Glutamatergic neuron (in vitro differentiated cells): Measurements from ENCODE around the gene EFNA4. TPM values are rescaled to one million over a fixed set of nuclear protein-coding genes. Genes with fewer than 3 reads are reported as not detected.
"Not testable (repeated sequence)": the region's sequence is repeated elsewhere in the genome, so short reads cannot be mapped to it uniquely, and the experiment has no call there.

Experiments used
- DNase-seq: peaks from one replicate; pipeline ENCODE4 v3.0.0; 2022
- H3K27ac Mint-ChIP-seq: one replicate; pipeline ENCODE4 v1.8.0; 2020; ENCODE audit warnings: mild to moderate bottlenecking, mixed read lengths, inconsistent platforms; ENCODE audit not compliant: unreplicated experiment
- H3K27me3 Mint-ChIP-seq: one replicate; pipeline ENCODE4 v1.8.0; 2020; ENCODE audit warnings: mild to moderate bottlenecking, moderate library complexity, mixed read lengths, inconsistent platforms; ENCODE audit not compliant: unreplicated experiment
- H3K36me3 Mint-ChIP-seq: one replicate; pipeline ENCODE4 v1.8.0; 2020; ENCODE audit warnings: mild to moderate bottlenecking, mixed read lengths, inconsistent platforms; ENCODE audit not compliant: unreplicated experiment
- H3K4me1 Mint-ChIP-seq: one replicate; pipeline ENCODE4 v1.8.0; 2020; ENCODE audit warnings: mild to moderate bottlenecking, low read depth, mixed read lengths, inconsistent platforms; ENCODE audit not compliant: unreplicated experiment
- H3K4me3 Mint-ChIP-seq: one replicate; pipeline ENCODE4 v1.8.0; 2020; ENCODE audit warnings: mild to moderate bottlenecking, mixed read lengths, inconsistent platforms; ENCODE audit not compliant: unreplicated experiment
- H3K9me3 Mint-ChIP-seq: one replicate; pipeline ENCODE4 v1.8.0; 2020; ENCODE audit warnings: mild to moderate bottlenecking, moderate library complexity, mixed read lengths, inconsistent platforms; ENCODE audit not compliant: unreplicated experiment
- CTCF ChIP-seq: fragments of 200-600 bp; sonication (generic); IDR thresholded peaks from one replicate; pipeline ENCODE4 v1.5.0; 2021; ENCODE audit not compliant: partially characterized antibody, unreplicated experiment
- total RNA-seq: library from RNA; stranded (reverse); fragmentation: NEBNext Ultra II Directional; extraction: Animal tissue kit (Norgen Biotek cat#: 25700); gene quantifications from one replicate; pipeline ENCODE4 v1.2.1, GENCODE V29; 2021; ENCODE audit not compliant: unreplicated experiment

EFNA4 gene
- total RNA-seq, 1 donor from 2014 or later = 2.9 TPM

DNA sequence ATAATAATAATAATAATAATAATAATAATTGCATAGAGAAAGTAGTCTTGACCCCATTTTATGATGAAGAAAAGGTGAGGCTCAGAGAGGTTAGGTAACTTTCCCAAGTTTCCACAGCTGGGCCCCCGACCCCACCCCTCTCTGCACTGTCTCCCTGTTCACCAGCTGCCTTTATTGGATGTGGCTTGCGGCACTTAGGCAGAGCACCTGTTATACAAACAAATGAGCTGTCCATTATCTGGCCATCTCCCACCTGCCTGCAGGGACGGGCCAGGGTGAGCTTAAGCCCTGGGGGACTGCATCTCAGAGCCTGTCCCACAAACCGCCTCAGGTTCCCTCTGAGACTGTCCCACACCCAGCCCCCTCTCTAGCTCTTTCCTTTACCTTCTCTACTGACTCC is 54.1 kb downstream of the EFNA4 start:
- Mint-ChIP-seq H3K4me3 (no peak overlapping the region), H3K27me3 (peaks cover 8% of the 10 kb centered on the region), H3K4me1 (peaks cover 4% of the 10 kb centered on the region), H3K9me3 (no peaks in the 10 kb centered on the region), H3K36me3 (no peaks in the 10 kb centered on the region), H3K27ac (no peak overlapping the region)
- no peak for TF ChIP-seq CTCF
- no peak for DNase-seq

GRCh38 chr1:155118090-155118489 is 54.5 kb downstream of the EFNA4 start:
- not testable (repeated sequence) for H3K36me3 Mint-ChIP-seq, H3K27me3 Mint-ChIP-seq, DNase-seq, H3K4me3 Mint-ChIP-seq, H3K9me3 Mint-ChIP-seq, H3K27ac Mint-ChIP-seq, H3K4me1 Mint-ChIP-seq

Other genes starting within 250 kb of the EFNA4 start
- gene KCNN3, start 193.5 kb upstream of the EFNA4 start, total RNA-seq = 3.8 TPM
- gene PMVK, start 127.0 kb upstream of the EFNA4 start, total RNA-seq = 30.7 TPM
- gene PBXIP1, start 107.6 kb upstream of the EFNA4 start, total RNA-seq = 29.9 TPM
- gene PYGO2, start 102.0 kb upstream of the EFNA4 start, total RNA-seq = 32.7 TPM
- gene SHC1, start 93.0 kb upstream of the EFNA4 start, total RNA-seq = 155 TPM
- 22.8 TPM for gene CKS1B, start 89.1 kb upstream of the EFNA4 start, total RNA-seq
- 68.8 TPM for gene FLAD1, start 80.4 kb upstream of the EFNA4 start, total RNA-seq
- 1.3 TPM for gene LENEP, start 70.2 kb upstream of the EFNA4 start, total RNA-seq
- 8.1 TPM for gene ZBTB7B, start 60.9 kb upstream of the EFNA4 start, total RNA-seq
- 0.64 TPM for gene DCST2, start 30.0 kb upstream of the EFNA4 start, total RNA-seq
- not detected for gene DCST1, start 29.9 kb upstream of the EFNA4 start, total RNA-seq
- 7.6 TPM for gene ADAM15, start 12.4 kb upstream of the EFNA4 start, total RNA-seq
- gene EFNA3, start 15.1 kb downstream of the EFNA4 start, total RNA-seq = 14.6 TPM
- gene EFNA1, start 64.1 kb downstream of the EFNA4 start, total RNA-seq = 1.7 TPM
- 8.6 TPM for gene SLC50A1, start 72.1 kb downstream of the EFNA4 start, total RNA-seq
- gene DPM3, start 76.8 kb downstream of the EFNA4 start, total RNA-seq = 27.7 TPM
- gene KRTCAP2, start 109.6 kb downstream of the EFNA4 start, total RNA-seq = 108 TPM
- 30.4 TPM for gene TRIM46, start 110.1 kb downstream of the EFNA4 start, total RNA-seq
- gene THBS3, start 144.2 kb downstream of the EFNA4 start, total RNA-seq = 377 TPM
- gene MTX1, start 145.0 kb downstream of the EFNA4 start, total RNA-seq = 26.1 TPM
- gene ENTREP3, start 191.7 kb downstream of the EFNA4 start, total RNA-seq = 51.2 TPM
- 65.8 TPM for gene SCAMP3, start 198.6 kb downstream of the EFNA4 start, total RNA-seq
- 74.8 TPM for gene CLK2, start 209.8 kb downstream of the EFNA4 start, total RNA-seq
- 30.5 TPM for gene HCN3, start 213.7 kb downstream of the EFNA4 start, total RNA-seq
- not detected for gene PKLR, start 237.7 kb downstream of the EFNA4 start, total RNA-seq
- 265 TPM for gene FDPS, start 245.1 kb downstream of the EFNA4 start, total RNA-seq